ENCODE data around the gene GRN. TPM values are rescaled to one million over a fixed set of nuclear protein-coding genes. Genes with fewer than 3 reads are reported as not detected.
"Not testable (repeated sequence)": the region's sequence is repeated elsewhere in the genome, so short reads cannot be mapped to it uniquely, and the experiment has no call there.

GRN gene
- total RNA-seq, 2 experiments from 2014 or later, result 45.6 to 46.7 TPM

DNA sequence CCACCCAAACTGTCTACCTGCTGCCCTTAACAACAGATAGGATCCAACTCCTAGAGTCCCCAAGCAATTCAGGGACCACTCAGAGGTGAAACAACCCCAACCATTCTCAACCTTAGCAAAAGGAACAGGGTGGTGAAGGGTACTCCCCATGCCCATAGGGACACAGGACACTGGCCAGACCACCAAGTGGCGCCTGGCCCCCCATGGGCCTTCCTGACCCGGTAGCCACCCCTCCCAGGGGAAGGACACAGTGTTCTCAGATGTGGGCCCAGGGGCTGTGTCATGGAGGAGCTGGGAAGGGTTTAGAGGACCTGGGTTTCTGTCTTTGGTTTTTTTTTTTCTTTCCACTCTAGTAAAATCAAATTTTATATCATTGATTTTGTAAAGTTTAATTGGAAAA is 10.8 kb upstream of the GRN start:
- Mint-ChIP-seq H3K27ac (no peak overlapping the region), H3K4me1 (ENCODE audit: low read depth) (peaks cover 9% of the 10 kb centered on the region), H3K27me3 (ENCODE audit: low read depth) (no peaks in the 10 kb centered on the region), H3K36me3 (ENCODE audit: low read depth) (no peaks in the 10 kb centered on the region), H3K9me3 (ENCODE audit: insufficient read depth) (no peaks in the 10 kb centered on the region), H3K4me3 (no peak overlapping the region)
- DNase-seq (no peak), ATAC-seq (no peak)
- CTCF ChIA-PET, result interaction anchor here (1.0 to 7.9 kb wide), 5 partner anchors 11 to 130 kb away, joined by 4 to 70 read pairs (median 5); partner anchors contain the start of gene GRN
- POLR2A ChIA-PET, result no interaction called here

DNA sequence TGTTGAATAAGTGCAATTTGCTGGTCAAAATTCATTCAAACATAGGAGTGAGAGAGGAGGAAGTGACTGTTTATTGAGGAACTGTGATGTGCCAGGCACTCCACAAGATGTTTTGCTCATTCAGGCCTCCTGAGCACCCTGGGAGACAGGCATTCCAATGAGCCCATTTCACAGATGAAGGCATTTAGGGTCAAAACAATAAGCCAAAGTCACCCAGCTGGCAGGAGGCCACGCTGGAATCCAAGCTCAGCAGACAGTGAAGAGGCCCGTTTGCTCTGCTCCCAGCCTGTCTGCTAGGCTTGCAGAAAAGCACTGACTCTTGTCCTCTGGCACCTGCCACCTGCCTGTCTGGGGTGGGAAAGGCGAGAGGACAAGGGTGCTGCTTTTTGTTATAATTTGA is 10.4 kb upstream of the GRN start:
- Mint-ChIP-seq H3K36me3 (ENCODE audit: low read depth) (no peaks in the 10 kb centered on the region), H3K27me3 (ENCODE audit: low read depth) (no peaks in the 10 kb centered on the region), H3K4me1 (ENCODE audit: low read depth) (peaks cover 9% of the 10 kb centered on the region), H3K27ac (no peak overlapping the region), H3K9me3 (ENCODE audit: insufficient read depth) (no peaks in the 10 kb centered on the region), H3K4me3 (no peak overlapping the region)
- DNase-seq (no peak), ATAC-seq (no peak)
- CTCF ChIA-PET, result interaction anchor here (1.0 to 7.9 kb wide), 4 partner anchors 10 to 131 kb away, joined by 4 to 70 read pairs (median 6); partner anchors contain the start of gene GRN
- POLR2A ChIA-PET, result no interaction called here

- Mint-ChIP-seq H3K4me1 (ENCODE audit: low read depth) (peaks cover 9% of the 10 kb centered on the region), H3K9me3 (ENCODE audit: insufficient read depth) (no peaks in the 10 kb centered on the region), H3K27ac (no peak overlapping the region), H3K27me3 (ENCODE audit: low read depth) (peaks cover 3% of the 10 kb centered on the region), H3K36me3 (ENCODE audit: low read depth) (no peaks in the 10 kb centered on the region), H3K4me3 (no peak overlapping the region)
- ATAC-seq (no peak), DNase-seq (no peak)
- ChIA-PET CTCF (interaction anchor here (0.8 to 7.9 kb wide), 4 partner anchors 9 to 132 kb away, joined by 3 to 70 read pairs (median 5); partner anchors contain the start of gene GRN), POLR2A (no interaction called here)
Measured at GRCh38 chr17:44335564-44335963, 9.5 kb upstream of the GRN start.

DNA sequence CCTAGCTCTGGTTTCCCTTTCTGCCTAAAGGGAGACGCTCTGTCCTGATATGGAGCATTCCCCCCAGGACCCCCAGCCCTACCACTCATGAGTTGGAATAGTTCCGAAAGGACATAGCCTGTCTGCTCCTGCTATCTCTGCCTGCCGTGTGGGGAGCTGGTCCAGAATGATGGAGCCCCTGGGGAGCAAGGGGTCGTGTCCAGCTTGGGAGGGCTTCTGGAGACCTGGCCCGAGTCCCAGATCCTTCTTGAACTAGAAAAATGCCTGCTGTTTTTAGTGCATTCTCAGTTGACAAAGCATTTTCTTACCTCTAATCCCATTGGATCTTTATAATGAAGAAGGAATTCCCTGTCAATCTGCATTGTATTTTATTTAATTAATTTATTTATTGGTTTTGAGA is 9.1 kb upstream of the GRN start:
- Mint-ChIP-seq H3K9me3 (ENCODE audit: insufficient read depth) (no peaks in the 10 kb centered on the region), H3K27me3 (ENCODE audit: low read depth) (peaks cover 3% of the 10 kb centered on the region), H3K27ac (no peak overlapping the region), H3K36me3 (ENCODE audit: low read depth) (no peaks in the 10 kb centered on the region), H3K4me3 (no peak overlapping the region), H3K4me1 (ENCODE audit: low read depth) (peaks cover 9% of the 10 kb centered on the region)
- DNase-seq (no peak), ATAC-seq (no peak)
- CTCF ChIA-PET, result interaction anchor here (0.8 to 7.9 kb wide), 3 partner anchors 9 to 126 kb away, joined by 3 to 70 read pairs (median 6); partner anchors contain the start of gene GRN
- POLR2A ChIA-PET, result no interaction called here

- H3K27ac Mint-ChIP-seq, result no peak overlapping the region
- DNase-seq, result no peak
- CTCF ChIA-PET, result interaction anchor here (1.0 to 1.1 kb wide), 2 partner anchors 14 to 19 kb away, joined by 3 to 6 read pairs; no protein-coding TSS in a partner anchor
- no peaks in the 10 kb centered on the region for H3K36me3 Mint-ChIP-seq (ENCODE audit: low read depth)
- POLR2A ChIA-PET, result no interaction called here
- no peak for ATAC-seq
- H3K27me3 Mint-ChIP-seq (ENCODE audit: low read depth), result peaks cover 16% of the 10 kb centered on the region
- H3K4me3 Mint-ChIP-seq, result no peak overlapping the region
- no peaks in the 10 kb centered on the region for H3K4me1 Mint-ChIP-seq (ENCODE audit: low read depth)
- no peaks in the 10 kb centered on the region for H3K9me3 Mint-ChIP-seq (ENCODE audit: insufficient read depth)
Measured at GRCh38 chr17:44338702-44339101, 6.4 kb upstream of the GRN start.

DNA sequence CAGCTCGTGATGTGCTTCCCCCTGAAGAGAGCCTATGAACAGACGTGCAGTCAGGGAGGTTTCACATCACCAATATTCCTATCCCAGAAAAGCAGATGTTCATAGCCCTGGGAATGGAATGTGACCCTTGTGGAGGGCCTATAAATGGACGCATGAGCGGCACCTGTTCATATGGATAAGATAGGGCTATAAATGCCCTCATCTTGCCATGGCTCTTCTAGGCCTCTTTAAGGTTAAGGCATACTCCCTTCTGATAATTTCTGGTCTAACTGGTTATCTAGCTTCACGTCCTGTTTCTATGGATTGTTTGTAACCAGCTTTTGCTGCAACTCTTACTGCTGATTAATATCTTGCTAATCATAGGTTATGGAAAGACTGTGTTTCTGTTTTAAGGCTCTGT is 4.5 kb upstream of the GRN start:
- POLR2A ChIA-PET; H3K36me3 Mint-ChIP-seq (ENCODE audit: low read depth); H3K27ac Mint-ChIP-seq; H3K9me3 Mint-ChIP-seq (ENCODE audit: insufficient read depth); DNase-seq; ATAC-seq; H3K4me3 Mint-ChIP-seq: not testable (repeated sequence)
- Mint-ChIP-seq H3K4me1 (ENCODE audit: low read depth) (peaks cover 11% of the 10 kb centered on the region), H3K27me3 (ENCODE audit: low read depth) (peaks cover 20% of the 10 kb centered on the region)
- CTCF ChIA-PET, result interaction anchor here (1.5 to 3.3 kb wide), 3 partner anchors 10 to 130 kb away, joined by 5 to 16 read pairs (median 6); no protein-coding TSS in a partner anchor

GRCh38 chr17:44343510-44344209 is 1.4 kb upstream of the GRN start:
- H3K4me3 Mint-ChIP-seq, result no peak overlapping the region
- H3K4me1 Mint-ChIP-seq (ENCODE audit: low read depth), result peaks cover 28% of the 10 kb centered on the region
- ChIA-PET CTCF (interaction anchor here (3.1 to 3.6 kb wide), 3 partner anchors 10 to 141 kb away, joined by 39 to 70 read pairs (median 68); no protein-coding TSS in a partner anchor), POLR2A (no interaction called here)
- no peaks in the 10 kb centered on the region for H3K36me3 Mint-ChIP-seq (ENCODE audit: low read depth)
- H3K9me3 Mint-ChIP-seq (ENCODE audit: insufficient read depth), result no peaks in the 10 kb centered on the region
- ATAC-seq (no peak), DNase-seq (no peak)
- peaks cover 20% of the 10 kb centered on the region for H3K27me3 Mint-ChIP-seq (ENCODE audit: low read depth)
- no peak overlapping the region for H3K27ac Mint-ChIP-seq

- ChIA-PET CTCF (interaction anchor here (0.7 to 3.6 kb wide), 32 partner anchors 9 to 284 kb away, joined by 3 to 70 read pairs (median 6); partner anchors contain the start of genes HDAC5, RUNDC3A and TMUB2), POLR2A (interaction anchor here (0.5 to 1.7 kb wide), 5 partner anchors 14 to 159 kb away, joined by 3 to 7 read pairs (median 4); partner anchors contain the start of genes SLC25A39 and TMUB2)
- H3K36me3 Mint-ChIP-seq (ENCODE audit: low read depth), result no peaks in the 10 kb centered on the region
- no peaks in the 10 kb centered on the region for H3K9me3 Mint-ChIP-seq (ENCODE audit: insufficient read depth)
- H3K4me3 Mint-ChIP-seq, result peak overlapping the region; percentile 88
- peak; percentile 53 for ATAC-seq
- peak overlapping the region; percentile 75 for H3K27ac Mint-ChIP-seq
- DNase-seq, result peak; percentile 67
- H3K4me1 Mint-ChIP-seq (ENCODE audit: low read depth), result peaks cover 30% of the 10 kb centered on the region
- peaks cover 17% of the 10 kb centered on the region for H3K27me3 Mint-ChIP-seq (ENCODE audit: low read depth)
Measured at GRCh38 chr17:44345454-44346026, 438 bp downstream of the GRN start.

- CTCF ChIA-PET, result interaction anchor here (0.7 to 3.6 kb wide), 26 partner anchors 8 to 285 kb away, joined by 3 to 70 read pairs (median 6); partner anchors contain the start of genes HDAC5, RUNDC3A and TMUB2
- H3K4me3 Mint-ChIP-seq, result peak overlapping the region; percentile 88
- H3K27ac Mint-ChIP-seq, result peak overlapping the region; percentile 32
- H3K27me3 Mint-ChIP-seq (ENCODE audit: low read depth), result peaks cover 15% of the 10 kb centered on the region
- H3K36me3 Mint-ChIP-seq (ENCODE audit: low read depth), result peaks cover 3% of the 10 kb centered on the region
- H3K4me1 Mint-ChIP-seq (ENCODE audit: low read depth), result peaks cover 30% of the 10 kb centered on the region
- no peaks in the 10 kb centered on the region for H3K9me3 Mint-ChIP-seq (ENCODE audit: insufficient read depth)
- POLR2A ChIA-PET, result interaction anchor here (0.5 to 1.7 kb wide), 4 partner anchors 22 to 160 kb away, joined by 3 to 5 read pairs (median 4); partner anchors contain the start of genes SLC25A39 and TMUB2
- ATAC-seq (no peak), DNase-seq (no peak)
Measured at GRCh38 chr17:44346064-44346844, 1.2 kb downstream of the GRN start.

GRCh38 chr17:44347206-44348055 is 2.3 kb downstream of the GRN start:
- peaks cover 30% of the 10 kb centered on the region for H3K4me1 Mint-ChIP-seq (ENCODE audit: low read depth)
- DNase-seq; H3K27ac Mint-ChIP-seq; H3K9me3 Mint-ChIP-seq (ENCODE audit: insufficient read depth); POLR2A ChIA-PET; ATAC-seq; H3K4me3 Mint-ChIP-seq; H3K36me3 Mint-ChIP-seq (ENCODE audit: low read depth): not testable (repeated sequence)
- peaks cover 15% of the 10 kb centered on the region for H3K27me3 Mint-ChIP-seq (ENCODE audit: low read depth)
- CTCF ChIA-PET, result interaction anchor here (0.7 to 2.3 kb wide), 8 partner anchors 16 to 370 kb away, joined by 3 to 9 read pairs (median 4); partner anchors contain the start of genes FAM171A2 and HDAC5

Measured in activated CD8-positive, alpha-beta T cell treated with anti-CD3 and anti-CD28 coated beads, Interleukin-2, amount 10 ng/mL, durations not matched to agents 7 days and 5 days (primary cell).